Measurements from ENCODE around the gene GOLGA6L9.
"Not testable (repeated sequence)": the region's sequence is repeated elsewhere in the genome, so short reads cannot be mapped to it uniquely, and the experiment has no call there.

The GOLGA6L9 gene

DNA sequence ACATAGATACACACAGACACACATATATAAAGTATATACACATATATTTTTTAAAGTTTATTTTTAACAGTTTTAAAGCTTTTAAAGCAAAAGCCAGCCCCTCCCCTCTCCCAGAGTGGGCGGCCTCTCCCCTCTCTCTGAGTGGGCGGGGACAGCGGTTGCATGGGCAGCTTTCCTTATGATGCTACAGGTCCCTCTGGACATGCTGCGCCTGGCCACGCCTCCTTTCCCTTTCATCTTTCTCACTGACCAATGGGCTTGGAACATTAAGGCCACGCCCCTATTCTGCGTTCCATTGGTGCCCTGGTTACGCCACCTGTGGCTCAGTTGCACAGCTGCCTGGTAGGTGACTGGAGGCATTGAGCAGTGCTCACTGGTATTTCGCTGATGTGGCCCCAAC is at the start of gene GOLGA6L9:
Gene GOLGA6L9, plus strand, starts transcription at position 124 of the 400 bp plus-strand sequence. Its CDS starts 264 bp downstream, at position 388.
- not testable (repeated sequence) for H3K4me2 ChIP-seq; H3K27me3 ChIP-seq; H3K4me3 ChIP-seq; H3K9ac ChIP-seq; H3K4me1 ChIP-seq; H4K20me1 ChIP-seq; H3K9me3 ChIP-seq (replicated peaks in 1 of 11); H3K36me3 ChIP-seq; H3K27ac ChIP-seq

- not testable (repeated sequence) for H3K27me3 ChIP-seq; H3K9me3 ChIP-seq (replicated peaks in 1 of 11); H3K27ac ChIP-seq; H3K36me3 ChIP-seq; H3K4me3 ChIP-seq; H4K20me1 ChIP-seq; H3K9ac ChIP-seq
- Histone ChIP-seq H3K4me1 (peaks cover 0 to 22% (median 8%) of the 10 kb centered on the region in 10 experiments; a peak in 6 of 20 replicates), H3K4me2 (peak overlapping the region in 6 of 11 experiments; percentile 13 to 50 (median 39); a peak in 8 of 22 replicates)
These were observed 48.2 kb upstream of the GOLGA6L9 start for GRCh38 chr15:82381330-82381955.

DNA sequence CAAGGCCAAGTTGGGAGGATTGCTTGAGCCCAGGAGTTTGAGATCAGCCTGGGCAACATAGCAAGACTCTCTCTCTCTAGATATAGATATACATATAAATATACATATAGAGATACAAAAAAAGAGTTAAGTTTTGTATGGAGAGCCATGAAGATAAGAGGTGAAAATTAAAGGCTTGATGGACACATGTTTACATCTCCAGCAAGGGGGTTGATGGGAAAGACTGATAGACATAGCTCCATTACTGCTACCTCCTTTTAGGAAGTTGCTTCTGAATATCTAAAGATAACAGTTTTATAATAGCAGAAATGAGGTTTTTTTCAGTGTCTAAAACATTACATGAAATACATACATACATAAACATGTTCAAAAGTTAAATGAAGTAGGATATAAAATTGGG is 42.4 kb upstream of the GOLGA6L9 start:
- not testable (repeated sequence) for H3K9me3 ChIP-seq (replicated peaks in 1 of 11); H3K9ac ChIP-seq; H3K4me2 ChIP-seq; H3K27ac ChIP-seq; H3K27me3 ChIP-seq; H3K36me3 ChIP-seq; H3K4me3 ChIP-seq; H3K4me1 ChIP-seq; H4K20me1 ChIP-seq

DNA sequence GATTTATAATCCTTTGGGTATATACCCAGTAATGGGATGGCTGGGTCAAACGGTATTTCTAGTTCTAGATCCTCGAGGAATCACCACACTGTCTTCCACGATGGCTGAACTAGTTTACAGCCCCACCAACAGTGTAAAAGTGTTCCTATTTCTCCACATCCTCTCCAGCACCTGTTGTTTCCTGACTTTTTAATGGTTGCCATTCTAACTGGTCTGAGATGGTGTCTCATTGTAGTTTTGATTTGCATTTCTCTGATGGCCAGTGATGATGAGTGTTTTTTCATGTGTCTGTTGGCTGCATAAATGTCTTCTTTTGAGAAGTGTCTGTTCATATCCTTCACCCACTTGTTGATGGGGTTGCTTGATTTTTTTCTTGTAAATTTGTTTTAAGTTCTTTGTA is 39.5 kb upstream of the GOLGA6L9 start:
- H3K4me2 ChIP-seq; H4K20me1 ChIP-seq; H3K9ac ChIP-seq; H3K9me3 ChIP-seq (replicated peaks in 1 of 11); H3K36me3 ChIP-seq; H3K27ac ChIP-seq; H3K4me1 ChIP-seq; H3K27me3 ChIP-seq; H3K4me3 ChIP-seq: not testable (repeated sequence)

- not testable (repeated sequence) for H3K9ac ChIP-seq; H3K4me3 ChIP-seq; H3K9me3 ChIP-seq (replicated peaks in 1 of 11); H3K4me1 ChIP-seq; H3K36me3 ChIP-seq; H3K27me3 ChIP-seq; H4K20me1 ChIP-seq; H3K4me2 ChIP-seq; H3K27ac ChIP-seq
These were observed 37.5 kb upstream of the GOLGA6L9 start for GRCh38 chr15:82392077-82392476.

- Histone ChIP-seq H3K4me2 (no peak overlapping the region), H3K9ac (no peak overlapping the region)
- no peak for TF ChIP-seq Cebpa-rat (IDR thresholded peaks at IDR 0.05)
These were observed 35.9 kb upstream of the GOLGA6L9 start for GRCh38 chr15:82393671-82394070.

GRCh38 chr15:82395788-82396187 is 33.8 kb upstream of the GOLGA6L9 start:
- H3K4me2 ChIP-seq, H3K4me3 ChIP-seq, H3K27ac ChIP-seq, H3K36me3 ChIP-seq, H3K27me3 ChIP-seq, H3K9ac ChIP-seq, H4K20me1 ChIP-seq: not testable (repeated sequence)
- peaks cover 4 to 14% (median 9%) of the 10 kb centered on the region in 10 experiments; a peak in 12 of 20 replicates for H3K4me1 ChIP-seq
- H3K9me3 ChIP-seq (replicated peaks in 1 of 11), result peaks cover 0 to 11% (median 9%) of the 10 kb centered on the region in 11 experiments; a peak in 14 of 22 replicates

More at GRCh38 chr15:82393671-82394070, 35.9 kb upstream of the GOLGA6L9 start:
- no peak overlapping the region for H3K27ac ChIP-seq
- no peaks in the 10 kb centered on the region; a peak in 1 of 22 replicates for H4K20me1 ChIP-seq
- peaks cover 0 to 11% (median 9%) of the 10 kb centered on the region in 11 experiments; a peak in 14 of 22 replicates for H3K9me3 ChIP-seq (replicated peaks in 1 of 11)
- H3K4me1 ChIP-seq, result peaks cover 0 to under 1% (median under 1%) of the 10 kb centered on the region in 10 experiments; a peak in 7 of 20 replicates
- H3K27me3 ChIP-seq, result no peaks in the 10 kb centered on the region; a peak in 1 of 22 replicates
- H3K4me3 ChIP-seq, result no peak overlapping the region
- peaks cover 0 to 3% (median 0%) of the 10 kb centered on the region in 11 experiments; a peak in 1 of 22 replicates for H3K36me3 ChIP-seq

GRCh38 chr15:82397817-82398216 is 31.8 kb upstream of the GOLGA6L9 start:
- Histone ChIP-seq H3K4me1 (peaks cover 4 to 14% (median 9%) of the 10 kb centered on the region in 10 experiments; a peak in 12 of 20 replicates), H3K4me3 (no peak overlapping the region), H4K20me1 (no peaks in the 10 kb centered on the region; a peak in 1 of 22 replicates), H3K9ac (no peak overlapping the region), H3K9me3 (replicated peaks in 1 of 11) (peaks cover 0 to 11% (median 9%) of the 10 kb centered on the region in 11 experiments; a peak in 14 of 22 replicates), H3K4me2 (no peak overlapping the region), H3K27me3 (no peaks in the 10 kb centered on the region; a peak in 1 of 22 replicates), H3K27ac (no peak overlapping the region), H3K36me3 (peaks cover 0 to 8% (median 0%) of the 10 kb centered on the region in 11 experiments; a peak in 2 of 22 replicates)
- no peak for TF ChIP-seq Cebpa-rat (IDR thresholded peaks at IDR 0.05)

GRCh38 chr15:82398785-82399184 is 30.8 kb upstream of the GOLGA6L9 start:
- peak overlapping the region; percentile 2 to 50 (median 40); a peak in 14 of 22 replicates for H3K4me2 ChIP-seq
- peaks cover 0 to 11% (median 9%) of the 10 kb centered on the region in 11 experiments; a peak in 14 of 22 replicates for H3K9me3 ChIP-seq (replicated peaks in 1 of 11)
- no peaks in the 10 kb centered on the region; a peak in 1 of 22 replicates for H4K20me1 ChIP-seq
- no peaks in the 10 kb centered on the region; a peak in 1 of 22 replicates for H3K27me3 ChIP-seq
- peaks cover 4 to 14% (median 9%) of the 10 kb centered on the region in 10 experiments; a peak in 12 of 20 replicates for H3K4me1 ChIP-seq
- no peak overlapping the region for H3K27ac ChIP-seq
- 0 out of 22 replicates have a peak overlapping the region, but pooled peaks of 1 of the 11 experiments have one; percentile 0 for H3K9ac ChIP-seq
- H3K4me3 ChIP-seq, result no peak overlapping the region
- peaks cover 0 to 8% (median 0%) of the 10 kb centered on the region in 11 experiments; a peak in 2 of 22 replicates for H3K36me3 ChIP-seq
- no peak for TF ChIP-seq Cebpa-rat (IDR thresholded peaks at IDR 0.05)

- not testable (repeated sequence) for H3K4me3 ChIP-seq, H3K27me3 ChIP-seq, H4K20me1 ChIP-seq, H3K27ac ChIP-seq, H3K36me3 ChIP-seq
- Histone ChIP-seq H3K4me2 (peak overlapping the region; percentile 2 to 50 (median 40); a peak in 12 of 22 replicates), H3K9me3 (replicated peaks in 1 of 11) (peaks cover 0 to 11% (median 9%) of the 10 kb centered on the region in 11 experiments; a peak in 13 of 22 replicates), H3K4me1 (peaks cover 4 to 14% (median 9%) of the 10 kb centered on the region in 10 experiments; a peak in 12 of 20 replicates), H3K9ac (0 out of 22 replicates have a peak overlapping the region, but pooled peaks of 1 of the 11 experiments have one; percentile 0)
These were observed 30.1 kb upstream of the GOLGA6L9 start for GRCh38 chr15:82399366-82400103.

GRCh38 chr15:82401918-82402317 is 27.7 kb upstream of the GOLGA6L9 start:
- H3K27ac ChIP-seq, H3K4me3 ChIP-seq, H3K9ac ChIP-seq, H3K27me3 ChIP-seq, H3K4me2 ChIP-seq, H4K20me1 ChIP-seq: not testable (repeated sequence)
- Histone ChIP-seq H3K9me3 (replicated peaks in 1 of 11) (peaks cover 0 to 11% (median 9%) of the 10 kb centered on the region in 11 experiments; a peak in 13 of 22 replicates), H3K36me3 (peaks cover 0 to 24% (median 9%) of the 10 kb centered on the region in 11 experiments; a peak in 12 of 22 replicates), H3K4me1 (peaks cover 4 to 16% (median 9%) of the 10 kb centered on the region in 10 experiments; a peak in 12 of 20 replicates)

GRCh38 chr15:82402341-82402740 is 27.3 kb upstream of the GOLGA6L9 start:
- H3K27me3 ChIP-seq, H4K20me1 ChIP-seq, H3K27ac ChIP-seq, H3K9ac ChIP-seq, H3K4me3 ChIP-seq, H3K4me2 ChIP-seq: not testable (repeated sequence)
- Histone ChIP-seq H3K4me1 (peaks cover 4 to 16% (median 9%) of the 10 kb centered on the region in 10 experiments; a peak in 12 of 20 replicates), H3K36me3 (peaks cover 0 to 25% (median 11%) of the 10 kb centered on the region in 11 experiments; a peak in 12 of 22 replicates), H3K9me3 (replicated peaks in 1 of 11) (peaks cover 0 to 11% (median 9%) of the 10 kb centered on the region in 11 experiments; a peak in 13 of 22 replicates)

- not testable (repeated sequence) for H3K9me3 ChIP-seq (replicated peaks in 1 of 11); H3K4me3 ChIP-seq; H3K4me2 ChIP-seq; H3K9ac ChIP-seq; H3K27ac ChIP-seq; H4K20me1 ChIP-seq; H3K27me3 ChIP-seq; H3K4me1 ChIP-seq
- H3K36me3 ChIP-seq, result peaks cover 0 to 28% (median 11%) of the 10 kb centered on the region in 11 experiments; a peak in 11 of 22 replicates
These were observed 23.4 kb upstream of the GOLGA6L9 start for GRCh38 chr15:82406211-82406610.
